ENCODE measurements around the gene CREM. TPM values are rescaled to one million over a fixed set of nuclear protein-coding genes. Genes with fewer than 3 reads are reported as not detected.
A peak's percentile ranks its signal among the peaks of the same experiment; 100 is the strongest.

Gene CREM
- total RNA-seq, 2 experiments from 2014 or later = 32.2 to 38.1 TPM

DNA sequence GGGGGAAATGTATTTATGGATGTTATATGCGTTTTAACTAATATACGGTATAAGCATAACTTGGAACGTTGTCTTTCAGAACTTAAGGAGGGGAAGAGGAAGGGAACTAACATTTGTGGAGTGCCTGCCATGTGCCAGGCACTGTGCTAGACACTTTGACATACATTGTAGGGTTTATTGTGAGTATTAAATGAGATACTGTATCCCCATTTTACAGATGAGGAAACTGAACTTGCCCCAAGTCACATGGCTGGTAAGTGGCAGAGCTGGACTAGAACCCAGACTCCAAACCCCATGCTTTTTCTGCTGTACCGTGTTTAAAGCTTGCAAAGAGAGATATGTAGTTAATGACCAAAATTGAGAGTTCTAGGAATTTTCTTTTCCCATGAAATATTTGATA lies 74.6 kb downstream of the CREM start:
- TF ChIP-seq, protein P1, sequence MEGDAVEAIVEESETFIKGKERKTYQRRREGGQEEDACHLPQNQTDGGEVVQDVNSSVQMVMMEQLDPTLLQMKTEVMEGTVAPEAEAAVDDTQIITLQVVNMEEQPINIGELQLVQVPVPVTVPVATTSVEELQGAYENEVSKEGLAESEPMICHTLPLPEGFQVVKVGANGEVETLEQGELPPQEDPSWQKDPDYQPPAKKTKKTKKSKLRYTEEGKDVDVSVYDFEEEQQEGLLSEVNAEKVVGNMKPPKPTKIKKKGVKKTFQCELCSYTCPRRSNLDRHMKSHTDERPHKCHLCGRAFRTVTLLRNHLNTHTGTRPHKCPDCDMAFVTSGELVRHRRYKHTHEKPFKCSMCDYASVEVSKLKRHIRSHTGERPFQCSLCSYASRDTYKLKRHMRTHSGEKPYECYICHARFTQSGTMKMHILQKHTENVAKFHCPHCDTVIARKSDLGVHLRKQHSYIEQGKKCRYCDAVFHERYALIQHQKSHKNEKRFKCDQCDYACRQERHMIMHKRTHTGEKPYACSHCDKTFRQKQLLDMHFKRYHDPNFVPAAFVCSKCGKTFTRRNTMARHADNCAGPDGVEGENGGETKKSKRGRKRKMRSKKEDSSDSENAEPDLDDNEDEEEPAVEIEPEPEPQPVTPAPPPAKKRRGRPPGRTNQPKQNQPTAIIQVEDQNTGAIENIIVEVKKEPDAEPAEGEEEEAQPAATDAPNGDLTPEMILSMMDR (conservative IDR thresholded peaks at IDR 0.05; ENCODE audit: low read length) = no peak
- no peak for TF ChIP-seq EZH2phosphoT487 (IDR thresholded peaks at IDR 0.05; ENCODE audit: borderline replicate concordance, low read depth, low read length)
- intact Hi-C loops (cut with micrococcal nuclease; ENCODE audit: unreplicated experiment) = no loop called here
- no peaks in the 10 kb centered on the region for H3K9me3 ChIP-seq (ENCODE audit: low read length)
- ChIA-PET CTCF (ENCODE audit: unreplicated experiment) (no interaction called here), POLR2A (interaction anchor here (0.5 to 1.6 kb wide), 5 partner anchors 13 to 599 kb away, joined by 3 to 6 read pairs (median 4); partner anchors contain the start of gene CREM)
- no peak for DNase-seq (ENCODE audit: low spot score)
- no peak overlapping the region for H3K4me2 ChIP-seq (ENCODE audit: low read length)
- BruUV-seq (replicated peaks) = no TSS peak
- no peak overlapping the region for H3K4me3 ChIP-seq (ENCODE audit: low read depth, low read length, poor library complexity, severe bottlenecking)
- no peaks in the 10 kb centered on the region for H3K9me2 ChIP-seq (ENCODE audit: insufficient read depth, low read length)
- H3K27ac ChIP-seq (ENCODE audit: low read depth, low read length, poor library complexity, severe bottlenecking) = no peak overlapping the region
- peaks cover 6% of the 10 kb centered on the region; the same call in 1 of the 2 replicates for H3K79me2 ChIP-seq (ENCODE audit: insufficient read depth, low read depth, low read length)
- no peaks in the 10 kb centered on the region for H4K20me1 ChIP-seq (ENCODE audit: insufficient read depth, low read length)
- no peaks in the 10 kb centered on the region for H3K36me3 ChIP-seq (ENCODE audit: insufficient read depth, low read length)
- H2AFZ ChIP-seq (ENCODE audit: low read length) = no peak overlapping the region
- H3K4me1 ChIP-seq (ENCODE audit: insufficient read depth, low read length, poor library complexity, severe bottlenecking) = peaks cover 17% of the 10 kb centered on the region

- H3K4me2 ChIP-seq (ENCODE audit: low read length) = no peak overlapping the region
- no peaks in the 10 kb centered on the region for H3K9me2 ChIP-seq (ENCODE audit: insufficient read depth, low read length)
- no peak for DNase-seq (ENCODE audit: low spot score)
- intact Hi-C loops (cut with micrococcal nuclease; ENCODE audit: unreplicated experiment) = no loop called here
- H2AFZ ChIP-seq (ENCODE audit: low read length) = peak overlapping the region; percentile 38; the same call in 1 of the 2 replicates
- no peaks in the 10 kb centered on the region for H3K36me3 ChIP-seq (ENCODE audit: insufficient read depth, low read length)
- TF ChIP-seq EZH2phosphoT487 (IDR thresholded peaks at IDR 0.05; ENCODE audit: borderline replicate concordance, low read depth, low read length) = no peak
- TF ChIP-seq, protein P1 (conservative IDR thresholded peaks at IDR 0.05; ENCODE audit: low read length) = no peak
- no peaks in the 10 kb centered on the region for H3K9me3 ChIP-seq (ENCODE audit: low read length)
- H4K20me1 ChIP-seq (ENCODE audit: insufficient read depth, low read length) = no peaks in the 10 kb centered on the region
- H3K27ac ChIP-seq (ENCODE audit: low read depth, low read length, poor library complexity, severe bottlenecking) = no peak overlapping the region
- ChIA-PET POLR2A (interaction anchor here (0.6 to 1.6 kb wide), 5 partner anchors 12 to 219 kb away, joined by 3 to 6 read pairs (median 3); partner anchors contain the start of gene CREM), CTCF (ENCODE audit: unreplicated experiment) (no interaction called here)
- peaks cover 11% of the 10 kb centered on the region for H3K4me1 ChIP-seq (ENCODE audit: insufficient read depth, low read length, poor library complexity, severe bottlenecking)
- H3K4me3 ChIP-seq (ENCODE audit: low read depth, low read length, poor library complexity, severe bottlenecking) = no peak overlapping the region
- H3K79me2 ChIP-seq (ENCODE audit: insufficient read depth, low read depth, low read length) = peaks cover 6% of the 10 kb centered on the region; the same call in 1 of the 2 replicates
- no TSS peak for BruUV-seq (replicated peaks)
These were observed 75.4 kb downstream of the CREM start for GRCh38 chr10:35202050-35202449.

- POLR2A ChIA-PET = interaction anchor here (0.6 to 4.5 kb wide), 4 partner anchors 8 to 393 kb away, joined by 4 to 21 read pairs (median 7); no protein-coding TSS in a partner anchor
- H3K27ac ChIP-seq (ENCODE audit: low read depth, low read length, poor library complexity, severe bottlenecking) = no peak overlapping the region
- CTCF ChIA-PET (ENCODE audit: unreplicated experiment) = interaction anchor here (0.6 kb wide), 1 partner anchor 77 kb away, joined by 3 read pairs; no protein-coding TSS in a partner anchor
- peaks cover 6% of the 10 kb centered on the region for H3K36me3 ChIP-seq (ENCODE audit: insufficient read depth, low read length)
- H3K9me2 ChIP-seq (ENCODE audit: insufficient read depth, low read length) = no peaks in the 10 kb centered on the region
- intact Hi-C loops (cut with micrococcal nuclease; ENCODE audit: unreplicated experiment) = no loop called here
- TF ChIP-seq, protein P1 (conservative IDR thresholded peaks at IDR 0.05; ENCODE audit: low read length) = no peak
- TF ChIP-seq EZH2phosphoT487 (IDR thresholded peaks at IDR 0.05; ENCODE audit: borderline replicate concordance, low read depth, low read length) = no peak
- H3K79me2 ChIP-seq (ENCODE audit: insufficient read depth, low read depth, low read length) = no peaks in the 10 kb centered on the region
- no peak overlapping the region for H2AFZ ChIP-seq (ENCODE audit: low read length)
- no peak overlapping the region for H3K4me3 ChIP-seq (ENCODE audit: low read depth, low read length, poor library complexity, severe bottlenecking)
- no peaks in the 10 kb centered on the region for H4K20me1 ChIP-seq (ENCODE audit: insufficient read depth, low read length)
- DNase-seq (ENCODE audit: low spot score) = no peak
- H3K4me1 ChIP-seq (ENCODE audit: insufficient read depth, low read length, poor library complexity, severe bottlenecking) = peaks cover 14% of the 10 kb centered on the region
- no peak overlapping the region for H3K4me2 ChIP-seq (ENCODE audit: low read length)
- no TSS peak for BruUV-seq (replicated peaks)
- no peaks in the 10 kb centered on the region for H3K9me3 ChIP-seq (ENCODE audit: low read length)
These were observed 77.1 kb downstream of the CREM start for GRCh38 chr10:35203745-35204144.
